ENCODE measurements around the gene RNF224.

RNF224 gene

DNA sequence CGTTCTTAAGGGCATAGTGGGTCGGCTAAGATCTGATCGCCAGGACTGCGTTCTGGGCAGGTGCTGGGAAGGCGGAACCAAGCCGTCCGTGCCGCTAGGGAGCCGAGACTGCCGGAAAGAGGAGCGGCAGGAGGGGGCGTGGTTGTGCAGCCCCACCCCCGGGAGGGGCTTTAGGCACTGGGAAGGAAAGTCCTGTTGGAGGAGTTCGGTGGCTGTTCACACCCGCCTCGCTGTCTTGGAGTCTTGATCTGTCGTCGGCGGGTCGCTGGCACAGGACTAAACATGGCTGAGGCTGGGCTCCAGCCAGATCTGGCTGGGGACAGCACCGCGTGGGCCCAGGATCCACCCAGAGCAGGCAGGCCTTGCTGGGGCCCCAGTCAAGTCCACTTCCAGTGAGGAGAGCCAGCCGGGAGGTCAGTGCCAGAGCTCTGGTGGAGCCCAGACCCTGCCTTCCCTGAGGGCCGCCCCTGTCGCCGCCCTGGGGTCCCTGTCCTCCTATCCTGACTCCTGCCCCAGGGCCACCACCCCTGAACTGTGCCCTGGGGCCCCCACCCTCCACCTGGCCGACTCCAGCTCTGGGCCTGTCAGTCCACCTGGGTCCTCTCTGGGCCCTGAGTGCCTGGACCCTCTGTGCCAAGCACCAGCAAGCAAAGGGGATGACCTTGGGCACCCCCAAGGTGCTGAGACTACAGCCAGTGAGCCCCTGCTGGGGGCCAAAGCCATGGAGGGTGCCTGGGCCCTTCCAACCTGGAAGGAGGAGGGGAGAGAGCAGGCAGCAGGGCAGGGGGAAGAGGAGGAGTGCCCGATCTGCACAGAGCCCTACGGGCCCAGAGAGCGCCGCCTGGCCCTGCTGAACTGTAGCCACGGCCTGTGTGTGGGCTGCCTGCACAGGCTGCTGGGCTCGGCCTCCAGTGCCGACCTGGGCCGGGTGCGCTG, 9.8 kb upstream of the RNF224 start:
- Histone ChIP-seq H2BK120ac (ENCODE audit: low read depth, low read length) (no peak overlapping the region), H4K8ac (ENCODE audit: low read length) (peak overlapping the region; percentile 52), H3K18ac (ENCODE audit: low read depth in 1 of 2, low read length in 2 of 2) (peak overlapping the region; percentile 34 to 61), H4K91ac (ENCODE audit: low read length) (peak overlapping the region; percentile 64), H3K79me1 (replicated peaks; ENCODE audit: low read length, poor library complexity, severe bottlenecking) (peaks cover 3% of the 10 kb centered on the region), H3K4ac (ENCODE audit: low read depth in 1 of 2, low read length in 2 of 2) (peak overlapping the region; percentile 32 to 42), H2BK12ac (ENCODE audit: low read length in 2 of 2) (peak overlapping the region in 1 of 2 experiments; percentile 73), H2BK15ac (ENCODE audit: low read depth, poor library complexity, severe bottlenecking) (peak overlapping the region; percentile 97), H3K4me3 (ENCODE audit: insufficient read depth in 1 of 2, low read depth in 1 of 2, low read length in 2 of 2) (peak overlapping the region in 1 of 2 experiments; percentile 69), H3K27me3 (ENCODE audit: control insufficient read depth in 1 of 2, insufficient read depth in 1 of 2, low read length in 2 of 2) (no peaks in the 10 kb centered on the region), H2BK5ac (ENCODE audit: low read depth, low read length, poor library complexity, severe bottlenecking) (no peak overlapping the region), H3K36me3 (ENCODE audit: control insufficient read depth in 1 of 2, insufficient read depth in 2 of 2, low read depth in 1 of 2, low read length in 2 of 2) (peaks cover 5 to 50% of the 10 kb centered on the region in 2 experiments), H3K9ac (ENCODE audit: low read length) (peak overlapping the region; percentile 60), H3K4me1 (ENCODE audit: control insufficient read depth, insufficient read depth, low read depth, low read length) (peaks cover 53% of the 10 kb centered on the region), H3K27ac (ENCODE audit: low read length, poor library complexity, severe bottlenecking) (no peak overlapping the region), H3K9me3 (ENCODE audit: control insufficient read depth, low read length) (no peaks in the 10 kb centered on the region), H3K4me2 (ENCODE audit: low read length, poor library complexity, severe bottlenecking) (no peak overlapping the region), H2AFZ (ENCODE audit: low read depth, low read length) (no peak overlapping the region), H3K14ac (ENCODE audit: low read length in 2 of 2) (peak overlapping the region in 1 of 2 experiments; percentile 35), H2AK5ac (ENCODE audit: low read length, severe bottlenecking) (no peak overlapping the region), H3K23ac (ENCODE audit: low read length in 2 of 2) (peak overlapping the region in 1 of 2 experiments; percentile 23)
- DNase-seq = peak; percentile 63
- 43% methylated on average over 36 of the region's 36 CpGs for WGBS

DNA sequence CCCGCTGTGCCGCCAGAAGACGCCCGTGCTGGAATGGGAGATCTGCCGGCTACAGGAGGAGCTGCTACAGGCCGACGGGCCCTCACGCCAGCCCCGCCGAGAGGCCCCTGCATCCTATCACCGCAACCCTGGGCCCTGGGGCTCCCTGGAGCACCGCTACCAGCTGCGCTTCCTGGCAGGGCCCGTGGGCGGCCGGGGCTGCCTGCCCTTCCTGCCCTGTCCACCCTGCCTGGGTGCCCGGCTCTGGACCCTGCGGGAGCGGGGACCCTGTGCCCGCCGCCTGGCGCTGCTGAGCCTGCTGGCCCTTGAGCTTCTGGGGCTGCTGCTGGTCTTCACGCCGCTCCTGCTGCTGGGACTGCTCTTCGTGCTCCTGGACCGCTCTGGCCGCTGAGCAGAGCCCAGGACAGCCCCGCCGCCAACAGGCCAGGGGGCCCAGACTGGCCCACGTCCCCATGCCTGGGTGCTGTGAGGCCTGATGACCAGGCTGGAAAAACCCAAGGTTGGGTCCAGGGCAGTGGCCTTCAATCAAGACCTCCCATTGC, 9.0 kb upstream of the RNF224 start:
- Histone ChIP-seq H2BK5ac (ENCODE audit: low read depth, low read length, poor library complexity, severe bottlenecking) (no peak overlapping the region), H2BK120ac (ENCODE audit: low read depth, low read length) (no peak overlapping the region), H3K27me3 (ENCODE audit: control insufficient read depth in 1 of 2, insufficient read depth in 1 of 2, low read length in 2 of 2) (no peaks in the 10 kb centered on the region), H3K4me1 (ENCODE audit: control insufficient read depth, insufficient read depth, low read depth, low read length) (peaks cover 59% of the 10 kb centered on the region), H2BK15ac (ENCODE audit: low read depth, poor library complexity, severe bottlenecking) (peak overlapping the region; percentile 97), H3K36me3 (ENCODE audit: control insufficient read depth in 1 of 2, insufficient read depth in 2 of 2, low read depth in 1 of 2, low read length in 2 of 2) (peaks cover 5 to 43% of the 10 kb centered on the region in 2 experiments), H3K9ac (ENCODE audit: low read length) (no peak overlapping the region), H4K8ac (ENCODE audit: low read length) (peak overlapping the region; percentile 59), H3K9me3 (ENCODE audit: control insufficient read depth, low read length) (no peaks in the 10 kb centered on the region), H3K4ac (ENCODE audit: low read depth in 1 of 2, low read length in 2 of 2) (peak overlapping the region in 1 of 2 experiments; percentile 58), H4K91ac (ENCODE audit: low read length) (peak overlapping the region; percentile 64), H2AK5ac (ENCODE audit: low read length, severe bottlenecking) (no peak overlapping the region), H3K79me1 (replicated peaks; ENCODE audit: low read length, poor library complexity, severe bottlenecking) (no peaks in the 10 kb centered on the region), H3K14ac (ENCODE audit: low read length in 2 of 2) (no peak overlapping the region), H3K27ac (ENCODE audit: low read length, poor library complexity, severe bottlenecking) (peak overlapping the region; percentile 59), H3K4me2 (ENCODE audit: low read length, poor library complexity, severe bottlenecking) (no peak overlapping the region), H3K18ac (ENCODE audit: low read depth in 1 of 2, low read length in 2 of 2) (peak overlapping the region; percentile 14 to 19), H3K4me3 (ENCODE audit: insufficient read depth in 1 of 2, low read depth in 1 of 2, low read length in 2 of 2) (peak overlapping the region; percentile 5 to 69), H3K23ac (ENCODE audit: low read length in 2 of 2) (peak overlapping the region in 1 of 2 experiments; percentile 40), H2AFZ (ENCODE audit: low read depth, low read length) (no peak overlapping the region), H2BK12ac (ENCODE audit: low read length in 2 of 2) (peak overlapping the region in 1 of 2 experiments; percentile 73)
- no peak for DNase-seq
- WGBS = 97% methylated on average over 27 of the region's 30 CpGs

DNA sequence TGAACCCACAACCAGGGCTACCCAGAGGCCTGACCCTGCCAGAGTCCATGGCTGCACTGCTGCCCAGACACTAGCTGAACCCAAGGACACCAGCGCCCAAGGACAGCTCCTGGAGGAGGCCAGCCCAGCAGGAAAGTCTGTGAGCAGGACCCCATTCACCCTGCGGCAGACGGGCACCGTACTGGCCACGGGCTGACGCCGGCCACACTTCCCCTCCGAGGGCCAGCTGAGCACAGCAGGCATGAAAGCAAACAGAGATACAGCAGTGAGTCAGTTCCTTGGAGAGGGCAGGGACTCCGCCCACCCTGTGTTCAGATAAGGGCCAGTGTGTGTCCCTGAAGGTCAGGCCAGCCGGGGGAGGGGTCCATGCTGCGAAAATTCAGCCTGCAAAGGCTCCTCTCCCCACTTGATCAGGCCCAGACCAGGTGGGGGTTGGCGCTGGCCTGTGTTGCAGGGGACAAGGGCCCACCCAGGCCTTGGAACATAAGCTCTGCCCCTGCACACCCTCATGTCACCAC, 8.5 kb upstream of the RNF224 start:
- Histone ChIP-seq H2BK15ac (ENCODE audit: low read depth, poor library complexity, severe bottlenecking) (no peak overlapping the region), H4K91ac (ENCODE audit: low read length) (peak overlapping the region; percentile 63), H3K4me2 (ENCODE audit: low read length, poor library complexity, severe bottlenecking) (no peak overlapping the region), H3K23ac (ENCODE audit: low read length in 2 of 2) (no peak overlapping the region), H3K4me3 (ENCODE audit: insufficient read depth in 1 of 2, low read depth in 1 of 2, low read length in 2 of 2) (no peak overlapping the region), H2BK5ac (ENCODE audit: low read depth, low read length, poor library complexity, severe bottlenecking) (no peak overlapping the region), H2AK5ac (ENCODE audit: low read length, severe bottlenecking) (no peak overlapping the region), H3K4me1 (ENCODE audit: control insufficient read depth, insufficient read depth, low read depth, low read length) (peaks cover 61% of the 10 kb centered on the region), H3K27me3 (ENCODE audit: control insufficient read depth in 1 of 2, insufficient read depth in 1 of 2, low read length in 2 of 2) (no peaks in the 10 kb centered on the region), H3K18ac (ENCODE audit: low read depth in 1 of 2, low read length in 2 of 2) (peak overlapping the region; percentile 11 to 19), H3K36me3 (ENCODE audit: control insufficient read depth in 1 of 2, insufficient read depth in 2 of 2, low read depth in 1 of 2, low read length in 2 of 2) (peaks cover 5 to 37% of the 10 kb centered on the region in 2 experiments), H2BK120ac (ENCODE audit: low read depth, low read length) (no peak overlapping the region), H3K9ac (ENCODE audit: low read length) (no peak overlapping the region), H2BK12ac (ENCODE audit: low read length in 2 of 2) (peak overlapping the region in 1 of 2 experiments; percentile 65), H3K4ac (ENCODE audit: low read depth in 1 of 2, low read length in 2 of 2) (peak overlapping the region in 1 of 2 experiments; percentile 57), H3K79me1 (replicated peaks; ENCODE audit: low read length, poor library complexity, severe bottlenecking) (no peaks in the 10 kb centered on the region), H2AFZ (ENCODE audit: low read depth, low read length) (no peak overlapping the region), H4K8ac (ENCODE audit: low read length) (peak overlapping the region; percentile 75), H3K14ac (ENCODE audit: low read length in 2 of 2) (no peak overlapping the region), H3K9me3 (ENCODE audit: control insufficient read depth, low read length) (no peaks in the 10 kb centered on the region), H3K27ac (ENCODE audit: low read length, poor library complexity, severe bottlenecking) (peak overlapping the region; percentile 59)
- 37% methylated on average over 12 of the region's 12 CpGs for WGBS
- DNase-seq = peak; percentile 71
